Measurements from ENCODE around the gene HTRA3.
"Not testable (repeated sequence)": the region's sequence is repeated elsewhere in the genome, so short reads cannot be mapped to it uniquely, and the experiment has no call there.

HTRA3 gene

DNA sequence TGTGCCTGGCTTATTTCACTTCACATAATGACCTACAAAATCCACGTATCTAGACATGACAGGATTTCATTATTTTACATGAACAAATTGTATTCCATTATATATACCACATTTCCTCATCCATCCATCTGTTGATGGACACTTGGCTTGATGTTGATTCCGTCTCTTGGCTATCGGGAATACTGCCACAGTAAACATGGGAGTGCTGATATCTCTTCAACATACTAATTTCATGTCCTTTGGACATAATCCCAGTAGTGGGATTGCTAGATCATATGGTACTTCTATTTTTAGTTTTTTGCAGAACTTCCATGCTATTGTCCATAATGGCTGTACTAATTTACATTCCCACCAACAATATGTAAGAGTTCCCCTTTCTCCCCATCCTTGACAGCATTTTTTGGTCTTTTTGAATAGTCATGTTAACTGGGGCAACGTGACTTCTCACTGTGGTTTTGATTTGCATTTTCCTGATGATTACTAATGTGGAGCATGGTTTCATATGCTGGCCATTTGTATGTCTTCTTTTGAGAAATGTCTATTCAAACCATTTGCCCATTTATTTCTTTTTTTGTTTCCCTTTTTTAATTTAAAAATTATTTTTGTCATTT is 68.9 kb downstream of the HTRA3 start:
- H3K27ac ChIP-seq = no peak overlapping the region
- DNase-seq (ENCODE audit: low spot score) = no peak
- ChIA-PET CTCF (no interaction called here), POLR2A (ENCODE audit: low non-redundant PET) (no interaction called here)
- TF ChIP-seq, protein P1, sequence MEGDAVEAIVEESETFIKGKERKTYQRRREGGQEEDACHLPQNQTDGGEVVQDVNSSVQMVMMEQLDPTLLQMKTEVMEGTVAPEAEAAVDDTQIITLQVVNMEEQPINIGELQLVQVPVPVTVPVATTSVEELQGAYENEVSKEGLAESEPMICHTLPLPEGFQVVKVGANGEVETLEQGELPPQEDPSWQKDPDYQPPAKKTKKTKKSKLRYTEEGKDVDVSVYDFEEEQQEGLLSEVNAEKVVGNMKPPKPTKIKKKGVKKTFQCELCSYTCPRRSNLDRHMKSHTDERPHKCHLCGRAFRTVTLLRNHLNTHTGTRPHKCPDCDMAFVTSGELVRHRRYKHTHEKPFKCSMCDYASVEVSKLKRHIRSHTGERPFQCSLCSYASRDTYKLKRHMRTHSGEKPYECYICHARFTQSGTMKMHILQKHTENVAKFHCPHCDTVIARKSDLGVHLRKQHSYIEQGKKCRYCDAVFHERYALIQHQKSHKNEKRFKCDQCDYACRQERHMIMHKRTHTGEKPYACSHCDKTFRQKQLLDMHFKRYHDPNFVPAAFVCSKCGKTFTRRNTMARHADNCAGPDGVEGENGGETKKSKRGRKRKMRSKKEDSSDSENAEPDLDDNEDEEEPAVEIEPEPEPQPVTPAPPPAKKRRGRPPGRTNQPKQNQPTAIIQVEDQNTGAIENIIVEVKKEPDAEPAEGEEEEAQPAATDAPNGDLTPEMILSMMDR (conservative IDR thresholded peaks at IDR 0.05; ENCODE audit: low read depth) = no peak

DNA sequence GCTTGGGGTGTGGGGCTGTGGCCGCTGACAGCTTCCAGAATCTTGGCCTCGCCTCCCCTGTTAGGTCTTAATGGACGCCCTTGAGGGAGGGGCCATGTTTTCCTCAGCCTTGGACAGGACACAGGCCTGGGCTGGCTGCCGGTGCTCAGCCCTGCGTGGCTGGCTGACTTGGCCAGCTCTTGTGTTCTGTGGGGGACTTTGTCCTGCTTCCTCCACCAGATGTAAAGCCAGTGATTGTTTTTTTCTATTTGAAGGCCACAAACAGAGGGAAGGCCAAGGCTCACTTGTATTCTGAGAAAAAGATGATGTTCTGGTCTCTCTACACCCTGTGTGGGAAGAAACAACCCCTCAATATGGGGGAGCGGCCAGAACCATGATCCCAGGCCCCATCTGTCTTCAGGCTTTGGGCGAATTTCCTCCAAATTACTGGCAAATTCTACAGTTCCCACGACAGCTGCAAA is 71.3 kb downstream of the HTRA3 start:
- ChIA-PET CTCF (interaction anchor here (0.9 kb wide), 1 partner anchor 73 kb away, joined by 3 read pairs; no protein-coding TSS in a partner anchor), POLR2A (ENCODE audit: low non-redundant PET) (no interaction called here)
- no peak for DNase-seq (ENCODE audit: low spot score)
- H3K27ac ChIP-seq = no peak overlapping the region
- TF ChIP-seq, protein P1 (conservative IDR thresholded peaks at IDR 0.05; ENCODE audit: low read depth) = no peak

DNA sequence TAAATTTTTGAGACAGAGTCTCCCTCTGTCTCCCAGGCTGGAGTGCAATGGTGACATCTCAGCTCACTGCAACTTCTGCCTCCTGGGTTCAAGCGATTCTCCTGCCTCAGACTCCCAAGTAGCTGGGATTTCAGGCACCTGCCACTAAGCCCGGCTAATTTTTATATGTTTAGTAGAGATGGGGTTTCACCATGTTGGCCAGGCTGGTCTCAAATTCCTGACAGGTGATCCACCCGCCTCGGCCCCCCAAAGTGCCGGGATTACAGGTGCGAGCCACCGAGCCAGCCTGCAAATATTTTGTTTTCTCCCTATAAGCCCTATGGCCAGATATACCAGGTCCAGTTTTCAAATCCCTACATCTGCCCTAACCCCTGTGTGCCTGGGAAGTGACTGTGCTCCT is 71.7 kb downstream of the HTRA3 start:
- CTCF ChIA-PET, H3K27ac ChIP-seq: not testable (repeated sequence)

DNA sequence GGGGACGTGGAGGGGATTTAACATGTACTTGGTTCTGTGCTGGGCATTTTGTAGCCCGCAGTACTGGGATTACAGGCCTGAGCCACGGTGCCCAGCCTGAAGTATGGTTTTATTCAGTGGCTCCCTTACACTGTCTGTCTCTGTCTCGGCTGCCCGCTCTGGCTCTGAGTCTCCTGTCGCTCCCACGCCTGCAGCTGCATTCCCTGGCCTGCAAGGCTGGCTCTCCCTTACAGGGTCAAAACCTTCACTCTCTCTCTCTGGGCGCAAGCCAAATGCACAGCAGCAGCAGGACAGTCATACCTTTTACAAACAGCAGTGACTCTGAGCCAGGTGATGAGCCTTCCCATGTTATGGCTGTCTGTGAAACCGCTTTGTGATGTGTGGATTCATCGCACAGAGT is 72.1 kb downstream of the HTRA3 start:
- no peak overlapping the region for H3K27ac ChIP-seq
- TF ChIP-seq, protein P1 (conservative IDR thresholded peaks at IDR 0.05; ENCODE audit: low read depth) = no peak
- CTCF ChIA-PET = no interaction called here
- no peak for DNase-seq (ENCODE audit: low spot score)
- POLR2A ChIA-PET (ENCODE audit: low non-redundant PET) = no interaction called here

More for the DNA sequence above, 71.7 kb downstream of the HTRA3 start:
- POLR2A ChIA-PET (ENCODE audit: low non-redundant PET); DNase-seq (ENCODE audit: low spot score): not testable (repeated sequence)

DNA sequence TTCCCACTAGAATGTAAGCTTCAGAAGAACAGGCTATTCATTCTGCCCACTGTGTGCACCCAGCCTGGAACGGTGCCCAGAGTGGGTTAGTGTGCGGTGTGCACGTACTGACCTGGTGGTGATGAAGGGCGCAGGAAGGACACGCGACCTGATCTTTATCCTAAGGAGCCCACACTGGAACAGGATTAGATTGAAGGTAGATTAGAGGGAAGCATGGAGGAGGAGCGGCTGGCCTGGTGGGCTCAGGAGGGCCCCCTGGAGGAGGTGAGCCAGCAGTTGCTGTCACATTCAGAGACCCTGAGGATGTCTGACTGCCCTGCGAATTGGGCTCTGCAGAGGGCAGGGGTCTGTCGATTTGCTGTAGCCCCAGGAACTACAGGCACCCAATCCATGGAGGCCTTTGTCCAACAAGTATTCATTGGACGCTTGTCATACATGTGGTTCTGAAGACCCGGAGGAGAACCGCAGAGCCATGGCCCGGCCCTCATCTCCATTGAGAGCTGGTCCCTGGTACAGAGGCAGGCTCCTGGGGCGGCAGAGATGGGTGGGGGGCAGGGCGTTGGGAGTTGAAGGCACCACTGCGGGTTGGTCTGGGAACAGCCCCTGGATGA is 73.2 kb downstream of the HTRA3 start:
- TF ChIP-seq, protein P1 (conservative IDR thresholded peaks at IDR 0.05; ENCODE audit: low read depth) = no peak
- POLR2A ChIA-PET (ENCODE audit: low non-redundant PET) = no interaction called here
- no peak overlapping the region for H3K27ac ChIP-seq
- CTCF ChIA-PET = interaction anchor here (0.6 kb wide), 1 partner anchor 291 kb away, joined by 3 read pairs; no protein-coding TSS in a partner anchor
- DNase-seq (ENCODE audit: low spot score) = no peak

DNA sequence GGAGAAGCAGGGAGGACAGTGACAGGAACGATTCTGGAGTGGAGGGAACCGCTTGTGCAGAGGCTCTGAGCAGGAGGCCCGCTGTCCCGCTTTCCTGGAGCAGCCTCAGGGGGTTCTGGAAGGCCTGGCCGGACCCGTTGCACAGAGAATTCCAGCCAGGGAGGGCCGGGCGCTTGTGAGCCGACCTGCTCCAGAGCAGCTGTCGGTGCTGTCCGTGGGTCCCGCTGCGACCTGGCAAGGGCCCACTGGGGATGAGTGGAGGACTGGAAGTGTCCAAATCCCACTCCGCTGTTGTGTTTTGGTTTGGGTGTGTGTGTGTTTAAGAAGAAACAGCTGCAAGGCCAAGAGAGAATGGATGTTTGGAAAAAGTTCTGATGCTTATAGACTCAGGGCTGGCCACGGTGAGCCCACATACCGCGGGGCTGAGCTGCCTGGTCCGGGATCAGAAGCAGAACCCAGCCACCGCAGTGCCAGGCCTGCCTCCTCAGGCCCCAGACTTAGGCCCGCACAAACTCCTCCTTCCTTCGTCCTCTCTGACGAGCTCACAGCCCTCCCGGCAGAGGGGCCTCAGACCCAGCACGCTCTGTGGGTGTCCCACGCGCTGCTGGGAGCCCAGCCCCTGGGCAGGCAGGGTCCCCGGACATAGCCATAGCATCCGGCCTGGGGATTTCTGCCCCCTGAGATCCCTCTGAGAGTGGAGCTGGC is 73.9 kb downstream of the HTRA3 start:
- TF ChIP-seq, protein P1 (conservative IDR thresholded peaks at IDR 0.05; ENCODE audit: low read depth) = no peak
- H3K27ac ChIP-seq = no peak overlapping the region
- POLR2A ChIA-PET (ENCODE audit: low non-redundant PET) = no interaction called here
- DNase-seq (ENCODE audit: low spot score) = no peak
- CTCF ChIA-PET = interaction anchor here (0.7 kb wide), 1 partner anchor 1014 kb away, joined by 3 read pairs; no protein-coding TSS in a partner anchor

DNA sequence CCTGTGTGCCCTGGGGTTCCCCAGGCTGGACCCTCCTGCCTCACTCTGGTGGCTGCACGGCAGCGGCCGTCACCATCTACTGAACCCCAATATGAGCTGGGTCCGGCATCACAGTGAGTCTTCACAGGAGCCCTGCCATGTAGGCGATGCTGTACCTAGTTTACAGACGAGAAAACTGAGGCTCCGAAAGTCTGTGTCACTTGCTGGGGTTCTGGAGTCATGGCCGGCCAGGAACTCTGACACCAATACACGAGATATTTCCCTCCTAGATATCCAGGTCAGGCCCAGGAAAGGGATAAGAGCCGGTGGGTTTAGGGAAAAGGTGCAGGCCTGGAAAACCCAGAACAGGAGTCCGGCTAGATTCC is 74.4 kb downstream of the HTRA3 start:
- DNase-seq (ENCODE audit: low spot score) = no peak
- ChIA-PET POLR2A (ENCODE audit: low non-redundant PET) (no interaction called here), CTCF (no interaction called here)
- no peak overlapping the region for H3K27ac ChIP-seq
- TF ChIP-seq, protein P1 (conservative IDR thresholded peaks at IDR 0.05; ENCODE audit: low read depth) = no peak

Measured in RWPE1 (cell line).